Testis (tissue), 2 donors: Measurements from ENCODE around the gene KLHL40.

ENCODE experiments used
- CTCF ChIP-seq, 3 experiments: fragments of 450-650 bp in 2 of 3; fragments of 200-600 bp in 1 of 3; sonication (generic) in 1 of 3; IDR thresholded peaks; one replicate each; pipeline ENCODE4 v1.5.1; 2016 to 2019; ENCODE audit warnings: antibody characterized with exemption in 3 of 3, mild to moderate bottlenecking in 2 of 3, moderate library complexity in 1 of 3
- POLR2A ChIP-seq: fragments of 450-650 bp; IDR thresholded peaks from one replicate; pipeline ENCODE4 v1.6.1; 2017; ENCODE audit warnings: antibody characterized with exemption, mild to moderate bottlenecking, moderate library complexity

DNA sequence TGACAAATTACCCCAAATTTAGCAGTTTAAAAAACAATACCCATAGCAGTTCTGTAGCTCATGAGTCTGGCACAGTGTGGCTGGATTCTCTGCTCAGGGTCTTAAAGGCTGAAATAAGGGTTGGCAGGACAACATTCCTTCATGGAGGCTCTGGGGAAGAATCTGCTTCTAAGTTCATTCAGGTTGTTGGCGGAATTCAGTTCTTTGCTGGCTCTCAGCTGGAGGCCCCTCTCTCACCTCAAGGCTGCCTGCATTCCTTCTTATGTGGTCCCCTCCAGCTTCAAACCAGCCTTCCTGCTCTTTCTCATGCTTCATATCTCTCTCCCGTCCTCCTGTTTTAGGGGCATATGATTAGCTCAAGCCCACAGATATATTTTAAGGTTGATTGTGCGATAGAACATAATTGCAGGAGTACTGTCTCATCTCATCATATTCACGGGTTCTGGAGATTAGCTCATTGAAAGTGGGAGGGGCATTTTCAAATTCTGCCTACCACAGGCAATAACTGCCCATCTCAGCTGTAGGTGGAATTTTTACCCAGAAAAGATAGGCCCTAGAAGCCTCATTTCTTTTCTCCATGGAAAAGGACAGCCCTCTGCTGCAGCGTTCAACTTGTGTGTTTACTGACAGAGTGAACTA is 37.4 kb upstream of the KLHL40 start:
- no peak for TF ChIP-seq POLR2A
- TF ChIP-seq CTCF (IDR thresholded peaks at IDR 0.05), result no peak
